GM04504 (cell line): ENCODE results near the gene AP1B1.
"Not testable (repeated sequence)": the region's sequence is repeated elsewhere in the genome, so short reads cannot be mapped to it uniquely, and the experiment has no call there.

Source experiments
- DNase-seq: peaks from one replicate; pipeline ENCODE4 v3.0.0-alpha.2; 2012; ENCODE audit warnings: low read depth

Gene AP1B1

DNA sequence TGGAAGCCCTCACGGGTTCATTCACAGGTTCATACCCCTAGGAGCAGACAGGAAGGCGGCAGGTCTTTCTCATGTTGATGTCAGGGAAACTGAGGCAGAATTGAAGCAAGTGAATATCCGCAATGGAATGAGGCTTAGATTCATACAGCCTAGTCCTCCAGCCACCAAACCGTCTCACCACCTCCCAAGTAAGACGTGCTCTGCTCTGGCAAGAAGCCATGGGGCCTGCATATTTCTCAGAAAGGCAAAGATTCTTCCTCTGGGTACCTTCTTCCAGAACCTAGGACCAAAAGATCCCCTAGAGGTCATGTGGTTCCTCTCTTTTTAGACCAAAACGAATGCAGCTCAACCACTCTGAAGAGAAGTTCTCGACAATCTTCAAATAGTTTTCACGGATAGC is 1.7 kb downstream of the AP1B1 start:
- no peak for DNase-seq

DNA sequence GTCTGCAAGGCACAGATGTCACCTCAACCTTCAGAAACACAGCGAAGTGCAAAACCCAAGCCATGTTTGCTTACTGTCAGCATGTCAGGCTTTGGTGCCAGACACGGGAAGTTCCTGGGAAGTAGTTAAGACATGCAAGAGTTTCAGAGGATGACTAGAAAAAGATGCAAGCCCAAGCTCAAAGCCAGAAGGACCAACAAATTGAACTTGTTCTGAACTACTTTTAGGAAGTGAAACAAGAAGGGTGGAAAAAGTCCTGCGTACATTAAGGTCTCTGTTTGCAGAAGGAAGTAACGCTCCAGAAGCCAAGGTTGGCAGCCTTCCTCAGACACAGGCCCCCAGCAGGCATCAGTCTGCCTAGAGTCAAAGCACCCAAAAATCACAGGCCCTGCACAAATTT is 2.6 kb downstream of the AP1B1 start:
- DNase-seq: no peak

DNA sequence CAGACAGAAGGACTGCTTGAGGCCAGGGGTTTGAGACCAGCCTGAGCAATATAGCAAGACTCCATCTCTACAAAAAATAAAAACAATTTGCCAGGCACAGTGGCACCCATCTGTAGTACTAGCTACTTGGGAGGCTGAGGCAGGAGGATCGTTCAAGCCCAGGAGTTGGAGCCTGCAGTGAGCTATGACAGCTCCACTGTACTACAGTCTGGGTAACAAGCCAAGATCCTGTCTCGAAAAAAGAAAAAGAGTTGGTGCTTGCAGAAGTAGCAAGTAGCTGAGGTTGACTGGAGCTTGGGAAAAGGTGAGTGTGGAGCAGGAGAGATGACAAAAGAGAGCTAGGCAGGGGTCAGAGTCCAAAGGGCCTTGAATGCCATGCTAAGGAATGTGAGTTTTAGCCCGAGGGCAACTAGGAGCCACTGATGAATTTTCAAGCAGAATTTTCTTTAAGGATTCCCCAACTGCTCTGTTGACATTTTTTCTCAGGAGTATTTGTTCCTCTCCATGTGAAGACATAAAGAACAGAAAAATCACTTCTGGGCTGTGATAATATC is 3.1 kb downstream of the AP1B1 start:
- no peak for DNase-seq

DNA sequence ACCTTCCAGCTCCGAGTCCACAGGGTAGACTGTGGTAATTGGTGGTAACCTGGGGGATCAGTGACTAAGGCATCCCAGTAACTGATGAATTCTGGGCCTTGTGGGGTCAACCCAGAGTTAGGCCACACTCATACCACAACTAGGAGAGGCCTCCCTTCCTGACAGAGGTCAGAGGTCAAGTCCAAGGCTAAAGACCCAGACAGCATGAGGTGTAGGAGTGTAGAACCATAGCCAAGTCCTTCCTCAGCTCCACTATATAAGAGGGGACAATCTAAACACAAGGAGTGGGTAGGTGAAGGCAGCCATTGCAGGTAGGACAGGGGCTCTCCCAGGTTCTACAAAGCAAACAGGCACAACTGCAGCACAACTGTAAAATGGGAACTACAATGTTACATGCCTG is 4.6 kb downstream of the AP1B1 start:
- DNase-seq: no peak

DNA sequence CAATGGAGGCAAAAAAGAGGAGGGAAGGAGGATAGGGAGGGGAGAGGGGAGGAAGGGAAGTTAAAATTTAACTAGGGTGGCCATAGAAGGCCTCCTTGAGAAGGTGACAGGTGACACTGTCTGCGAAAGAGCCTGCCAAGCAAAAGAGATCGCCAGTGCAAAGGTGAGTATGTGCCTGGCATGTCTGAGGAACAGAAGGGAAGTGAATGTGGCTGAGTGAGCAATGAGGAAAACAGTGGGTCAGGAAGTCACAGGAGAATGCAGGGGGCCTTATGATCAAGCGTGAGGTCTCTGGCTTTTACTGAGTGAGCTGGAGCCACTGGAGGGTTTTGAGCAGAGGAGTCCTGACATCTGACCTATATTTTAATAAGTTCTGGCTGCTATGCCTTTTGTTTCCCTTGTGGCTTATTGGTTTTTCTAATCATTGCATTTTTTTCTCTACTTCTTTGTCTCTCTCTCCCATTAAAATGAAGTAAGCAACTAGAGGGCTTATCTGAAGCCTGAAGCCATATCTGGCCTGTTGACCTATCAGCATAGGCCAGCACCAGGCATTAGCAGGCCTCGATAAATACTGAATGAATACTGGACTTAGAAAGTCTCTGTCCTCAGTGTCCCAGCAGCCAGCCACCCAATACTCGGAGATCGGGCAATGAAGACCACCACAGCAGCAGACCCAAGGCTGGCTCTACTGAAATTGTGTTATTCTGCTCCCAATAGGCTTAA is 5.6 kb downstream of the AP1B1 start:
- DNase-seq: no peak

DNA sequence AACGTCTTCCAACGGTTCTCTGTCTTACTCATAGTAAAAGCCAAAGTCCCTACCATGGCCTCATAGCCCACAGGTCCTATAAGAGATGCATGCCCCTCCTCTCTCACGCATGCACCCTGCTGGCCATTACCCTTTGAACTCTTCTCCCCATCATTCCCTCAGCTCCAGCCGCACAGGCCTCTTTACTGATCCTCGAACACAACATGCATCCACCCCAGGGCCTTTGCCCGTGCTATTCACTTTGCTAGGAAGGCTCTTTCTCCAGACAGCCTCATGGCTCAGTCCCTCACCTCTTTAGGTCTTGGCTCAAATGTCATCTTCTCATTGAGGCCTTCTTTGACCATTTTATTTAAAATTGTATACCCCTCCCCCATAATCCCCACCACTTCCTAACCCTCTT is 7.5 kb downstream of the AP1B1 start:
- no peak for DNase-seq

DNA sequence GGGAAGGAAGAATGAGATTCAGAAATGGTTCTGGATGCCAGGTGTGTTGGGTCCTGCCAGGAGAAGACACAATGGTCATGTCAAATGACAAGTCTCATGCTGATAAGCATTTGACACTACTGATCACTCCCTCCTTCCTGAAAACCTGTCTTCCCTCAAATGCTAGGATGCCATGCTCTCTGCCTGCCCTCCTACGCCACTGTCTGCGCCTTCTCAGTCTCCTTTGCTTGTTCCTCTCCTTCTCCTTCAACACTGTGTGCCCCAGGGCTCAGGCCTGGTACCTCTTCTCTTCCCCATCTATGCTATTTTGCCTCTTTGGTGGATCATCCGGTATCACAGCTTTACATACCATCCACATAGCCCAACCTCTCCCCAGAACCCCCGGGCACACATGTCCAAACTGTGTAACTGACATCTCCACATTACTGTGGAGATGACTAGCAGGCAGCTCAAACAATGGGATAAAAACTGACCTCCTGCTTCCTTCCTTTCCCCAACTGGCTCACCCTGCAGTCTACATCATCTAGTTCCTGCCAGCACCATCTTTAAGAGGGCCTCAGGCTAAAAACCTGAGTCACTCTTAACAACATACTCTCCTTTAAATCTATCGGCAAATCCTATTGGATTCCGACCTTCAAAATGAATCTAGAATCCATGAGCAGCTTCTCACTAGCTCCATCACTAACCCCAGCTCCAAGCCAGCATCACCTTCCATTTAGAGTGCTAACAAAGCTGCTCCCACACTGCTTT is 8.2 kb downstream of the AP1B1 start:
- DNase-seq: peak; percentile 25

DNA sequence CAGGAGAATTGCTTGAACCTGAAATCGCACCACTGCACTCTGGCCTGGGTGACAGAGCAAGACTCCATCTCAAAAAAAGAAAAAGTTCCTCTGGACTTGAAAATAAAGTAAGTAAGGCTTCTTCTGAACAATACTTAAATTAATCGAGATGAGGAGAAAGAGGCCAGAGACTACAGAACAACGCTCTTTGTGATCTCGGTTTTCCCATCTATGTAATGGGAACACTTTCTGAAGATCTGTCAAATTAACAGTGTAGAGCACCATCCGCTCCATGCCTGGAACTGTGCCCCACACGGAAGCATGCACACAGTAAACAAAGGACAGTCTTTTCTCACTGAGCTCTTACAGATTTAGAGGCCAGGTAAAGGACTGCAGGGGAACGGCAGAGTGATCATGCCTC is 9.1 kb downstream of the AP1B1 start:
- DNase-seq: no peak

DNA sequence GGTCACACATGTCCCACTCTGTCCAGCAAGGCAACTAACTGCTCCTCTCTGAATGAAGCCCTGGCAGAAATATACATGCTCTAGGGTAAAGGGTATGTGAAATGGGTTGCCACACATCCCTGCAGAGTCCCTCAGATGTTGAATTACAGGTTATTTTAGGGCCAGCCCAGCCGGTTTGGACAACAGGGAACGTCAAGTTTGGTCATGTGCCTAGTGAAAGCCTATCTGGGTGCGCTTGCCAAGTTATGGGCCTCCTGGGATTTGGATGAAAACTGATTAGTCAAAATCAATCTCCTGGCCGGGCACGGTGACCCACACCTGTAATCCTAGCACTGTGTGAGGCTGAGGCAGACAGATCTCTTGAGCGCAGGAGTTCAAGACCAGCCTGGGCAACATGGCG is 10.4 kb downstream of the AP1B1 start:
- DNase-seq: no peak

DNA sequence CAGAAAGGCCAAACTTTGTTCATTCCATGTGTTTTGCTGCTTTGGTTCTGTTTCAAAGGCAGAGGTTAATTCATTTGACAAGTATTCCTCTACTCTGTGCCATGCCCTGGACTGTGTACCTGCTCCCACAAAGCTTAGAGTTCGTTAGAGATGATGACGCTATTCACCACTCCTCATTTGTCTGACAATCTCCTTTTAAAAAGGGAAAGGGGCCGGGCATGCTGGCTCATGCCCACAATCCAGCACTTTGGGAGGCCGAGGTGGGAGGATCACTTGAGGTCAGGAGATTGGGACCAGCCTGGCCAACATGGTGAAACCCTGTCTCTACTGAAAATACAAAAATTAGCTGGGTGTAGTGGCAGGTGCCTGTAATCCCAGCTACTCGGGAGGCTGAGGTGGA is 11.7 kb downstream of the AP1B1 start:
- not testable (repeated sequence) for DNase-seq

DNA sequence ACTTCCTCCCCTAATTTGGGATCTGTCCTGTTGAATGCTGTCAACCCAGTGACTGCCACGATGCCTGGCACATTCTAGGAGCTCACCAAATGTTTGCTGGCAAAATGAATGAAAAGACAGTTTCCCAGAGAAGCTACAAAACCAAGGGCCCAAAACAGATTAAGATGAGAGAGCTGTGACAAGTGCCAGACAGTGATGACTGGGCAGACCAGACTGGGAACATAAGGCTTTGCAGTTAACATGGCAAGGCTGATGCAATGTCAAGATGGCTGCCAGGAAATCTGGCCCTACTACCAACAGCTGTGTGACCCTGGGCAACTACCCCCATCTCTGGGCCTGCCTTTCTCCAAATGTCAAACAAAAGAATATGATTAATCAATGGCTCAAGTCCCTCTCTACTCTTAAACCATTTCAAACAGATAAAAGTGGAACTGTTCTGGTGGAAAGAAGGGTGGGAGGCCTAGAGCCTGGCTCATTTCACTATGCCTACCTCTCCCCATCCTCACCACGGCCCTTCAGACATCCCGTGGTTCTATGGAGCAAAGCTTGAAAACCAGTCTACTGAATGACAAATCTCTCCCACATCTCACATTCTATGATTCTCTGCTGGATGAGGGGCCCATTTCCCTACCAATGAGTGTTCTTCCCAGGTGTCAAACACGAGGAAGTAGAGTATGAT is 12.8 kb downstream of the AP1B1 start:
- no peak for DNase-seq

DNA sequence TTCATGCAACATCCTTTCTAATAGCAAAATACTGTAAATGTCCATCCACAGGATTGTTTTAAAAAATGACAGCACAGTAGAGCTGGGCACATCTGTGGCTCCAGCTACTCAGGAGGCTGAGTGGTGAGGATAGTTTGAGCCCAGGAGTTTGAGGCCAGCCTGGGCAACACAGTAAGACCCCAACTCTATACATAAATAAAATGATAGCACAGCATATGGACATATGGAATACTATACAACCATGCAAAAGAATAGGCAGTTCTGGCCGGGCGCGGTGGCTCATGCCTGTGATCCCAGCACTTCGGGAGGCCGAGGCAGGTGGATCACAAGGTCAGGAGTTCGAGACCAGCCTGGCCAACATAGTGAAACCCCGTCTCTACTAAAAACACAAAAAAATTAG is 13.6 kb downstream of the AP1B1 start:
- DNase-seq: not testable (repeated sequence)

DNA sequence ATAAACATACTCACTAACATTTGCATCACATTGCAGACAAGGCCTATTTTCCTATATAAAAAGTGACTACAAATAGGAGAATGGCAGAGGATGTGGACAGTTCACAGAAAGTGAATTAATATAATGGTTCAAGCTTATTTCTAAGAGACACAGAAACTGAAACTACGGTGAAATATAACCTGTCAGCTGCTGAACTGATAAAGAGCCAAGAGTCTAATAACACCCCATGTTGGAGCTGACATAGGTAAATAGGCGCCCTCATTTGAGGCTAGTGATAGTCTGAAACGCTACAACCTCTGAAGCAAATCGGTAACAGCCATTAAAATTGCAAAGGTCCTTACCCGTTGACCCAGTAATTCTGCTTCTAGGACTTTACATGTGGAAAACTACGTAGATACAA is 14.0 kb downstream of the AP1B1 start:
- no peak for DNase-seq

DNA sequence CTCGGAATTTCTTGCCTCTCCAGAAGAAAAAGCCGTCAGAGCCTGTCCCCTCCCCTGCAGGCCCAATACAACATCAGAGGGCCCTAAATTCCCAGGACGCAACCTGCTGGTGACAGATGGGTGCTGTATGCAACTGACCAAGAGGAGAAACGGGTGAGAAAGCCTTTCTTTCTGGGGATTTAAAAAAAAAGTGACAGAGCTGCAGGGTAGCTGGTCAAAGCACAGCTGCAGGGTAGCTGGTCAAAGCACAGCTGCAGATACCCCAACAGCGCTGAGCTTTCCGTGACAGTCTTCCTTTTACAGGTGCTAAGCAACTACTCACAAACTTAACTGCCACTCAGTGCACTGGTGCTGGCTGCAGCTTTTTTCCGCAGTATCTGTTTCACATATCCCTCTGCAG is 17.8 kb downstream of the AP1B1 start:
- no peak for DNase-seq

DNA sequence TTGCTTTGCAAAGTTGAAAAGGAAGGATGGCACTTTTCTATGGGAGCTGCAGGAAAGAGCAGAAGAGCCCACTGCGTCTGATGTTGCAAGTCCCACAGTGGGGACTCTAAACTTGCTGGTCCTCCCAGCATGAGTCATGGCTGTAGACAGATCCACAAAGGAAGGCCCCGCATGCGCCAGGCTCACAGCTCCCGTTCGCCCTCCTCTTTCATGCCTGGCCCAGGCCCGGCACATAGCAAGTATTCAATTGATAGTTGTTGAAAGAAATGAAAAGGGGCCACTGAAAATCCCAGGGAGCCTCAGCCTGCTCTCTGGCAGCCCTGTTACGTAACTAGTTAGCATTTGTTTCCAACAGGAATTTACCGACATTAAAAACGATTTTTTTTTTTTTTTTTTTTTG is 18.9 kb downstream of the AP1B1 start:
- no peak for DNase-seq

DNA sequence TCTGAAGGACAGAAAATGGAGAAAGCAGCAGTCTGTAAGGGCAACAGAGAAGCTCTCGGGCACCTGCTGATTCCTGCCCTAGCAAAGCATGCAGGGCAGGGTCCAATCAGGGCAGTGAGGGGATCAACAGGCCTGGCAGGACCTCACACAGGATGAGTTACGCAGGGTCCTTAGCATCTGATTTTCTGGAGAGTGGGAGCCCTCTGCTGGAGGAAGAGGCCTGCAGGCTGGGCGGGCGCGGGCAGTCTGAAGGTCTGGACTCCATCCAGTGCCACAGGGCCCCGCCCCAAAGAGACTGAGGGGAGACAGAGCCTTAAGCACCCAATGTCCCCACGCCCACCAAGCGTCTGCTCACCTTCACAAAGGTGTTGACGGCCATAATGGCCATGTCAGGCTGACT is 28.9 kb downstream of the AP1B1 start:
- no peak for DNase-seq

DNA sequence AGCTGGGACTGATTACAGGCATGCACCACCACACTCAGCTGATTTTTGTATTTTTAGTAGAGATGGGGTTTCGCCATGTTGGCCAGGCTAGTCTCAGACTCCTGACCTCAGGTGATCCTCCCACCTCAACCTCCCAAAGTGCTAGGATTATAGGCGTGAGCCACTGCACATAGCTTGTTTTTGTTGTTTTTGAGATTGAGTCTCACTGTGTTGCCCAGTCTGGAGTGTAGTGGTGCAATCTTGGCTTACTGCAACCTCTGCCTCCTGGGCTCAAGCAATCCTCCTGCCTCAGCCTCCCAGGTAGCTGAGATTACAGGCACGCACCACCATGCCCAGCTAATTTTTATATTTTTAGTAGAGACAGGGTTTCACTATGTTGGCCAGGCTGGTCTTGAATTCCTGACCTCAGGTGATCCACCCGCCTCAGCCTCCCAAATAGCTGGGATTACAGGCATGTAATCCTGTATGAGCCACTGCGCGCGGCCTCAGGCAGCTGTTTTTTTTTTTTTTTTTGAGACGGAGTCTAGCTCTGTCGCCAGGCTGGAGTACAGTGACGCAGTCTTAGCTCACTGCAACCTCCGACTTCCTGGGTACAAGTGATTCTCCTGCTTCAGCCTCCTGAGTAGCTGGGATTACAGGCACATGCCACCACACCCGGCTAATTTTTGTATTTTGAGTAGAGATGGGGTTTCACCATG is 31.0 kb downstream of the AP1B1 start:
- DNase-seq: not testable (repeated sequence)

DNA sequence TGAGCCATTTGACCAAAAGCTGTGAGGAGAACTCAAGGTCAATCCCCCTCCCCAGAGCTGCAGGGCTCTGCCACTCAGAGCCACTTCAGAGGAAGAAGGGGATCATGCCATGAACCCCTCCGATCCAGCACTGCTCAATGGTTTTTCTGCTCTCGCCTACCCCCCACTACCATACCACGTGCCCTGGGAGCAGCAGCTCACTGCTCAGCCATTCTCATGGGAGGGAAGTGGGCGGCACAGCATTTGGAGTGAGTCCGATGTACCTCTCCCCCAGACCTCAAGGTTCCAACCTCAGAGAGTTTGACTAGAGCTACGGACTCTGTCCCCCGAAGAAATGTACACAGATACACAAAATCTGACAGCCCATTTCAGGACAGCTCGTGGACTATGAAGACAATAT is 34.5 kb downstream of the AP1B1 start:
- no peak for DNase-seq

DNA sequence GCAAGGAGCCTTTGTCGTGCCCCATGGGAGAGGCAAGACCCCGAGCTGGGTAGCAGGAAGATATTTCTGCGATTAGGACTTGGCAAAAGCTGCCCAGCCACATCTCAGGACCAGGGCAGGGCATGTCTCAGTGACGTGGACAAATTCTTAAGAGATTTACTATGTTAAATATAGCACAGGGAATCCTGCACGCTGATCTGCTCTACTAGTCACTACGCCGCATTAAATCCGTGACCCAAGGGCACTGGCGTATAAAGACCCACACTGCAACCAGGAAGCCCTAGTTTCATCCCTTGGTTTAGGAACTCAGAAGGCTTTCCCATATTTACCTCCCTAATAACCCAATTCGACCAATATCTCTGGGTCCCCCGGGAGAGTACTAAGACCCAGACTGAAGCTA is 35.1 kb downstream of the AP1B1 start:
- no peak for DNase-seq

DNA sequence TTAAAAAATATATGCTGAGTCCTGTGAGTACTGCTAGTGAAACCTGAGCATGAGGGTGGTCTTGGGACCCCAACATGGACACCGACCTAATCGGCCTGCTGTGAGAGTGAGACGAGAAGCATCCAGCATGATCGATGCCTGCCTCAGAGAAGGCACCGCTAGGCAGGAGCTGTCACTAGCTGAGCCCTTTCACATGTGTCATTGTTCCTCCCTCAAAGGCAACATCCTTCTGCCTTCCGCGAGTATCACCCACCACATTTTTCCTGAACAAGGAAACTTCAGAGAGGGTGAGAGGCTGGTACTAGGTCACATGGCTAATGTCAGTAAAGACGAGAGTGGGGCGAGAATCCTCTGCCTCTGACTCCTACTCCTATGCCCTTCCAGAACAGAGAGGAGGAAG is 35.6 kb downstream of the AP1B1 start:
- DNase-seq: no peak

DNA sequence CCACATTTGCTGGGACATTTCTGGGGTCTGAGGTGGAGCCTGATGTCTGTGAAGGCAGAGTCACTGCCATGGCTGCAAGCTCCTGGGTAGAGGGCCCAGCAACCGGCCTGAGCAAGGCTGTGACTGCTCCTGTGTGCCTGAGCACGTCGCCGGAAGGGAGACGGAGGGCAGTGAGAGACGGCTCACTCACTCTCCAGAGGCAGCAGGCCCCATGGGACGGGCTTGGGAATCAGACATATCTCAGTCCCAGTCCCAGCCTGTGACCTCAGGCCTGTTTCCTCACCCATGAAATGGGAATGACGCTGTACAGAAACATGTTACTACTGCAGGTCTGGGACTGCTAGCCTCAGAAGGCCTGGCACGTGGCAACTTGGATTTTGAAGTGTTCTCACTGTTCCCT is 36.5 kb downstream of the AP1B1 start:
- no peak for DNase-seq

DNA sequence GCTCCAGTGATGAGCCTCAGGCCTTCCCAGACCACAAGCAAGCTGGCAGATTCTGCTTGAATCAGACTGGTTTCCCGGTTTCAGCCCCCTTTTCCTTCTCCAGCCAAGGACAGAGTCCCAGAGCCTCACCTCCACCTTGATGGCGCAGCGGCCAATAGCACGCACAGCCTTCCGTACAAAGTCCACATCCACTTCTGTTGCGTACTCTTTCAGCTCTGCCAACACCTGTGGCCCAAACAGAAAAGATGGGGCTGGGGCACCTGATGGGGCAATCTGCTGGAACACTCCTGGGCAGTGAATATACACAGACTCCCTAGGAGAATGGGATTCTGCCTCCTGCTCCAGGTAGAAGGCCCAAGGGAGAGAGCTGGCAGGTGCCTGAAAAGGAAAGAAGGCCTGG is 37.3 kb downstream of the AP1B1 start:
- DNase-seq: no peak
